ENCODE measurements around the gene CHN1.

- TF ChIP-seq, protein P1, sequence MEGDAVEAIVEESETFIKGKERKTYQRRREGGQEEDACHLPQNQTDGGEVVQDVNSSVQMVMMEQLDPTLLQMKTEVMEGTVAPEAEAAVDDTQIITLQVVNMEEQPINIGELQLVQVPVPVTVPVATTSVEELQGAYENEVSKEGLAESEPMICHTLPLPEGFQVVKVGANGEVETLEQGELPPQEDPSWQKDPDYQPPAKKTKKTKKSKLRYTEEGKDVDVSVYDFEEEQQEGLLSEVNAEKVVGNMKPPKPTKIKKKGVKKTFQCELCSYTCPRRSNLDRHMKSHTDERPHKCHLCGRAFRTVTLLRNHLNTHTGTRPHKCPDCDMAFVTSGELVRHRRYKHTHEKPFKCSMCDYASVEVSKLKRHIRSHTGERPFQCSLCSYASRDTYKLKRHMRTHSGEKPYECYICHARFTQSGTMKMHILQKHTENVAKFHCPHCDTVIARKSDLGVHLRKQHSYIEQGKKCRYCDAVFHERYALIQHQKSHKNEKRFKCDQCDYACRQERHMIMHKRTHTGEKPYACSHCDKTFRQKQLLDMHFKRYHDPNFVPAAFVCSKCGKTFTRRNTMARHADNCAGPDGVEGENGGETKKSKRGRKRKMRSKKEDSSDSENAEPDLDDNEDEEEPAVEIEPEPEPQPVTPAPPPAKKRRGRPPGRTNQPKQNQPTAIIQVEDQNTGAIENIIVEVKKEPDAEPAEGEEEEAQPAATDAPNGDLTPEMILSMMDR (IDR thresholded peaks at IDR 0.05): no peak
- TF ChIP-seq POLR2A (IDR thresholded peaks at IDR 0.05): no peak
These were observed 102.5 kb downstream of the CHN1 start for GRCh38 chr2:174902506-174903263.

Data from esophagus squamous epithelium (tissue), 4 donors.